SIG-M5 treated with dmso at 0.1 percent for 504 hours (cell line): ENCODE data around the gene SLC24A2.
A peak's percentile ranks its signal among the peaks of the same experiment; 100 is the strongest.

Experiments
- DNase-seq: peaks from one replicate; lab custom pipeline; 2025; ENCODE audit not compliant: unreplicated experiment; lab: John Stamatoyannopoulos, UW

Gene SLC24A2

GRCh38 chr9:19759066-19759465 lies 29.8 kb downstream of the SLC24A2 start:
- no peak for DNase-seq

GRCh38 chr9:19757745-19758144 lies 31.1 kb downstream of the SLC24A2 start:
- DNase-seq, result no peak

GRCh38 chr9:19754921-19755320 lies 33.9 kb downstream of the SLC24A2 start:
- DNase-seq, result no peak

- peak; percentile 15 for DNase-seq
Measured at GRCh38 chr9:19748278-19749126, 40.3 kb downstream of the SLC24A2 start.

GRCh38 chr9:19746223-19746622 lies 42.6 kb downstream of the SLC24A2 start:
- DNase-seq, result no peak

GRCh38 chr9:19741178-19741577 lies 47.7 kb downstream of the SLC24A2 start:
- DNase-seq, result no peak
